ENCODE data around the gene EIF2D.

GRCh38 chr1:206568256-206568655 is 44.0 kb downstream of the EIF2D start:
- TF ChIP-seq CTCF (IDR thresholded peaks at IDR 0.05) = no peak
- TF ChIP-seq POLR2A (IDR thresholded peaks at IDR 0.05) = no peak
